MM.1S (cell line): ENCODE measurements around the gene PLCB2.
A peak's percentile ranks its signal among the peaks of the same experiment; 100 is the strongest.

Source experiments
- DNase-seq: peaks from one replicate; pipeline ENCODE4 v3.0.0-alpha.2; 2015
- H2AFZ ChIP-seq: fragments of 300-600 bp; sonication (generic); 2 replicates; pipeline ENCODE4 v1.6.0; 2016; ENCODE audit warnings: antibody characterized with exemption, low read length
- H3F3A ChIP-seq: fragments of 300-600 bp; sonication (generic); 2 replicates; pipeline ENCODE4 v1.6.1; 2016; ENCODE audit warnings: mild to moderate bottlenecking, antibody characterized with exemption, low read length, moderate library complexity, mixed read lengths; ENCODE audit not compliant: insufficient read depth
- H3K27ac ChIP-seq: fragments of 300-600 bp; sonication (generic); 2 replicates; pipeline ENCODE4 v1.5.1; 2016; ENCODE audit warnings: mild to moderate bottlenecking, low read length
- H3K27me3 ChIP-seq: fragments of 300-600 bp; sonication (generic); replicated peaks from 2 replicates; pipeline ENCODE4 v1.6.0; 2016; ENCODE audit warnings: low read length; ENCODE audit not compliant: insufficient read depth
- H3K36me3 ChIP-seq: fragments of 300-600 bp; sonication (generic); replicated peaks from 2 replicates; pipeline ENCODE4 v1.6.1; 2016; ENCODE audit warnings: mild to moderate bottlenecking, low read length, mixed read lengths; ENCODE audit not compliant: insufficient read depth
- H3K4me1 ChIP-seq: fragments of 300-600 bp; sonication (generic); 2 replicates; pipeline ENCODE4 v1.6.1; 2016; ENCODE audit warnings: low read length, mixed read lengths
- H3K4me2 ChIP-seq: fragments of 300-600 bp; sonication (generic); 2 replicates; pipeline ENCODE4 v1.6.0; 2016; ENCODE audit warnings: low read depth, low read length
- H3K4me3 ChIP-seq: fragments of 300-600 bp; sonication (generic); 2 replicates; pipeline ENCODE4 v1.5.1; 2016; ENCODE audit warnings: low read length, mixed read lengths
- H3K79me2 ChIP-seq: fragments of 300-600 bp; sonication (generic); 2 replicates; pipeline ENCODE4 v1.6.1; 2016; ENCODE audit warnings: mixed run types, low read length, mixed read lengths
- H3K9ac ChIP-seq: fragments of 300-600 bp; sonication (generic); 2 replicates; pipeline ENCODE4 v1.6.1; 2016; ENCODE audit warnings: low read length, mixed read lengths
- H3K9me2 ChIP-seq: fragments of 300-600 bp; sonication (generic); replicated peaks from 2 replicates; pipeline ENCODE4 v1.6.1; 2016; ENCODE audit warnings: mild to moderate bottlenecking, low read length, mixed read lengths; ENCODE audit not compliant: insufficient read depth
- H3K9me3 ChIP-seq: fragments of 300-600 bp; sonication (generic); replicated peaks from 2 replicates; pipeline ENCODE4 v1.6.1; 2016; ENCODE audit warnings: mild to moderate bottlenecking, low read length, mixed read lengths; ENCODE audit not compliant: insufficient read depth
- H4K20me1 ChIP-seq: fragments of 300-600 bp; sonication (generic); 2 replicates; pipeline ENCODE4 v1.6.1; 2016; ENCODE audit warnings: mild to moderate bottlenecking, low read length, moderate library complexity, mixed read lengths; ENCODE audit not compliant: insufficient read depth
- CTCF ChIP-seq: fragments of 300-600 bp; sonication (generic); IDR thresholded peaks from 2 replicates; pipeline ENCODE4 v1.5.1; 2016; ENCODE audit warnings: antibody characterized with exemption, low read length, mixed read lengths
- EZH2 ChIP-seq: fragments of 300-600 bp; sonication (generic); optimal IDR thresholded peaks from 2 replicates; pipeline ENCODE3; 2017; ENCODE audit warnings: low read depth, mild to moderate bottlenecking, antibody characterized with exemption, low read length, mixed read lengths
- EZH2phosphoT487 ChIP-seq: fragments of 300-600 bp; sonication (generic); IDR thresholded peaks from 2 replicates; pipeline ENCODE4 v1.6.1; 2018; ENCODE audit warnings: antibody characterized with exemption, low read length

Gene PLCB2

GRCh38 chr15:40336744-40337122 is 29.0 kb upstream of the PLCB2 start:
- Histone ChIP-seq H3F3A (no peaks in the 10 kb centered on the region), H3K27me3 (no peaks in the 10 kb centered on the region), H2AFZ (peak overlapping the region; percentile 71), H3K36me3 (no peaks in the 10 kb centered on the region), H3K79me2 (no peaks in the 10 kb centered on the region), H4K20me1 (no peaks in the 10 kb centered on the region), H3K4me2 (peak overlapping the region; percentile 48; the same call in 1 of the 2 replicates), H3K4me1 (peaks cover 12% of the 10 kb centered on the region; the same call in 1 of the 2 replicates), H3K9ac (no peak overlapping the region), H3K9me2 (no peaks in the 10 kb centered on the region), H3K4me3 (peak overlapping the region; percentile 26; the same call in 1 of the 2 replicates), H3K9me3 (no peaks in the 10 kb centered on the region), H3K27ac (no peak overlapping the region)
- peak; percentile 36 for DNase-seq
- TF ChIP-seq EZH2 (no peak), EZH2phosphoT487 (no peak), CTCF (peak; percentile 70)

- Histone ChIP-seq H3K4me1 (peaks cover 12% of the 10 kb centered on the region; the same call in 1 of the 2 replicates), H2AFZ (peak overlapping the region; percentile 71), H3K4me3 (peak overlapping the region; percentile 26; the same call in 1 of the 2 replicates), H3K4me2 (peak overlapping the region; percentile 48; the same call in 1 of the 2 replicates), H4K20me1 (no peaks in the 10 kb centered on the region), H3K9ac (no peak overlapping the region), H3K27ac (no peak overlapping the region), H3K79me2 (no peaks in the 10 kb centered on the region), H3K9me3 (no peaks in the 10 kb centered on the region), H3K36me3 (no peaks in the 10 kb centered on the region), H3K27me3 (no peaks in the 10 kb centered on the region), H3K9me2 (no peaks in the 10 kb centered on the region), H3F3A (no peaks in the 10 kb centered on the region)
- TF ChIP-seq CTCF, result no peak
- no peak for TF ChIP-seq EZH2
- no peak for TF ChIP-seq EZH2phosphoT487
- DNase-seq, result no peak
These were observed 28.4 kb upstream of the PLCB2 start for GRCh38 chr15:40335938-40336743.

GRCh38 chr15:40334941-40335795 is 27.4 kb upstream of the PLCB2 start:
- Histone ChIP-seq H3K9ac (no peak overlapping the region), H3K36me3 (no peaks in the 10 kb centered on the region), H3K27me3 (no peaks in the 10 kb centered on the region), H3K4me2 (no peak overlapping the region), H3K4me1 (peaks cover 14% of the 10 kb centered on the region; the same call in 1 of the 2 replicates), H3K79me2 (no peaks in the 10 kb centered on the region), H4K20me1 (no peaks in the 10 kb centered on the region), H3F3A (no peaks in the 10 kb centered on the region), H3K4me3 (no peak overlapping the region), H3K9me2 (no peaks in the 10 kb centered on the region), H2AFZ (no peak overlapping the region), H3K9me3 (no peaks in the 10 kb centered on the region), H3K27ac (no peak overlapping the region)
- DNase-seq, result no peak
- TF ChIP-seq EZH2, result no peak
- TF ChIP-seq CTCF, result no peak
- no peak for TF ChIP-seq EZH2phosphoT487
